K562 (cell line): Measurements from ENCODE around the gene MAML3. TPM values are rescaled to one million over a fixed set of nuclear protein-coding genes. Genes with fewer than 3 reads are reported as not detected.

ENCODE experiments used
- CHD2 ChIP-seq: IDR thresholded peaks from 2 replicates; pipeline ENCODE4 v1.6.1; 2011; ENCODE audit warnings: low read depth, low read length
- CTBP1 ChIP-seq: fragments of 450-650 bp; IDR thresholded peaks from 2 replicates; pipeline ENCODE4 v1.6.1; 2016; ENCODE audit warnings: borderline replicate concordance
- DIDO1 ChIP-seq: fragments of 450-650 bp; IDR thresholded peaks from 2 replicates; pipeline ENCODE4 v1.6.1; 2016; ENCODE audit warnings: low read depth, missing biosample characterization, missing genetic modification characterization
- E2F8 ChIP-seq: fragments of 450-650 bp; IDR thresholded peaks from 2 replicates; pipeline ENCODE4 v1.7.1; 2018; ENCODE audit warnings: mild to moderate bottlenecking, low read depth; ENCODE audit not compliant: partially characterized antibody
- FOS ChIP-seq: IDR thresholded peaks from 3 replicates; pipeline ENCODE4 v1.6.1; 2011; ENCODE audit not compliant: insufficient read length; ENCODE audit errors: extremely low read depth
- GATA2 ChIP-seq: sonication (generic); formaldehyde crosslinking; IDR thresholded peaks from 2 replicates; pipeline ENCODE4 v1.4.0; 2020; ENCODE audit warnings: mild to moderate bottlenecking, missing genetic modification reagents
- HDAC2 ChIP-seq: fragments of 450-650 bp; IDR thresholded peaks from 2 replicates; pipeline ENCODE4 v1.6.1; 2016; ENCODE audit warnings: mild to moderate bottlenecking
- HNRNPK ChIP-seq: fragments of 200-400 bp; formaldehyde crosslinking; IDR thresholded peaks from one replicate; pipeline ENCODE4 v1.6.1; 2018; ENCODE audit warnings: mild to moderate bottlenecking, low read depth, low read length; ENCODE audit not compliant: poor library complexity, severe bottlenecking
- KAT8 ChIP-seq: fragments of 450-650 bp; IDR thresholded peaks from 2 replicates; pipeline ENCODE4 v1.6.1; 2016; ENCODE audit warnings: low read depth, mild to moderate bottlenecking
- MTA1 ChIP-seq: fragments of 450-650 bp; IDR thresholded peaks from 2 replicates; pipeline ENCODE4 v1.6.1; 2017; ENCODE audit warnings: borderline replicate concordance
- MXI1 ChIP-seq: IDR thresholded peaks from 2 replicates; pipeline ENCODE4 v1.6.1; 2011; ENCODE audit warnings: low read depth, mild to moderate bottlenecking, improper control_type of control experiment, low read length
- NCOA6 ChIP-seq: fragments of 450-650 bp; IDR thresholded peaks from 2 replicates; pipeline ENCODE4 v1.6.1; 2017; ENCODE audit warnings: mild to moderate bottlenecking
- NEUROD1 ChIP-seq: fragments of 150-350 bp; IDR thresholded peaks from 2 replicates; pipeline ENCODE4 v1.6.1; 2014; ENCODE audit warnings: borderline replicate concordance, low read length, low read depth; ENCODE audit not compliant: partially characterized antibody
- PHB ChIP-seq: fragments of 250-450 bp; sonication (Bioruptor Pico); IDR thresholded peaks from 2 replicates; pipeline ENCODE4 v1.5.0; 2021
- TEAD2 ChIP-seq: fragments of 450-650 bp; IDR thresholded peaks from 2 replicates; pipeline ENCODE4 v1.6.1; 2016; ENCODE audit warnings: missing genetic modification characterization, control low read depth, missing compliant biosample characterization
- ZBTB1 ChIP-seq: sonication (generic); formaldehyde crosslinking; IDR thresholded peaks from 2 replicates; pipeline ENCODE4 v1.8.1; 2023; ENCODE audit warnings: missing genetic modification reagents, low read depth, mild to moderate bottlenecking, borderline replicate concordance
- ZNF12 ChIP-seq: sonication (generic); formaldehyde crosslinking; IDR thresholded peaks from 2 replicates; pipeline ENCODE4 v1.4.0; 2020; ENCODE audit warnings: mild to moderate bottlenecking, missing genetic modification reagents
- ZNF316 ChIP-seq: fragments of 450-650 bp; IDR thresholded peaks from 2 replicates; pipeline ENCODE4 v1.6.1; 2016
- ZSCAN29 ChIP-seq: fragments of 450-650 bp; IDR thresholded peaks from 2 replicates; pipeline ENCODE4 v1.6.1; 2017
- polyA plus RNA-seq, 8 experiments: library from polyadenylated mRNA; depleted of rRNA in 4 of 8; stranded (reverse) in 5 of 8; unstranded in 3 of 8; fragments of >200 nt; fragmentation: Nextera tagmentation in 2 of 8; fragmentation: Illumina TruSeq in 1 of 8; extraction: Ambion mirVana in 2 of 8; extraction: Trizol in 1 of 8; gene quantifications; 2 replicates each; pipeline versions ENCODE4 v1.2.1 to v1.2.3, GENCODE V29; 2011 to 2014; ENCODE audit warnings: inconsistent platforms in 1 of 8, missing spikeins in 1 of 8
- total RNA-seq, 7 experiments: library from RNA; depleted of rRNA in 6 of 7; stranded (reverse); fragments of >200 nt in 6 of 7; fragmentation: Illumina TruSeq in 2 of 7; extraction: Trizol in 2 of 7; gene quantifications; 2 replicates each; pipeline versions ENCODE4 v1.2.1 to v1.2.3, GENCODE V29; 2011 to 2021; ENCODE audit warnings: low replicate concordance in 1 of 7
- TF ChIP-seq, protein P1 (sequence below), 2 experiments: IDR thresholded peaks in 1 of 2; conservative IDR thresholded peaks in 1 of 2; 2 replicates each; pipeline ENCODE4 v1.6.1; 2016; ENCODE audit warnings: low read depth in 2 of 2, mild to moderate bottlenecking in 1 of 2, missing compliant biosample characterization in 1 of 2, missing genetic modification characterization in 1 of 2, moderate library complexity in 1 of 2
- TF ChIP-seq, protein P2 (sequence below): sonication (generic); formaldehyde crosslinking; IDR thresholded peaks from 2 replicates; pipeline ENCODE4 v1.8.0; 2022; ENCODE audit warnings: missing genetic modification reagents, mild to moderate bottlenecking, moderate library complexity, borderline replicate concordance
- TF ChIP-seq, protein P3 (sequence below): fragments of 450-650 bp; formaldehyde crosslinking; IDR thresholded peaks from 2 replicates; pipeline ENCODE4 v1.4.0; 2022; ENCODE audit warnings: missing genetic modification characterization

Gene MAML3
- total and polyA plus RNA-seq, 9 of the 15 experiments (the other 6 are each of a cell fraction or from before 2014, with no cell fraction given), result 0.01 to 0.55 (median 0.25) TPM

DNA sequence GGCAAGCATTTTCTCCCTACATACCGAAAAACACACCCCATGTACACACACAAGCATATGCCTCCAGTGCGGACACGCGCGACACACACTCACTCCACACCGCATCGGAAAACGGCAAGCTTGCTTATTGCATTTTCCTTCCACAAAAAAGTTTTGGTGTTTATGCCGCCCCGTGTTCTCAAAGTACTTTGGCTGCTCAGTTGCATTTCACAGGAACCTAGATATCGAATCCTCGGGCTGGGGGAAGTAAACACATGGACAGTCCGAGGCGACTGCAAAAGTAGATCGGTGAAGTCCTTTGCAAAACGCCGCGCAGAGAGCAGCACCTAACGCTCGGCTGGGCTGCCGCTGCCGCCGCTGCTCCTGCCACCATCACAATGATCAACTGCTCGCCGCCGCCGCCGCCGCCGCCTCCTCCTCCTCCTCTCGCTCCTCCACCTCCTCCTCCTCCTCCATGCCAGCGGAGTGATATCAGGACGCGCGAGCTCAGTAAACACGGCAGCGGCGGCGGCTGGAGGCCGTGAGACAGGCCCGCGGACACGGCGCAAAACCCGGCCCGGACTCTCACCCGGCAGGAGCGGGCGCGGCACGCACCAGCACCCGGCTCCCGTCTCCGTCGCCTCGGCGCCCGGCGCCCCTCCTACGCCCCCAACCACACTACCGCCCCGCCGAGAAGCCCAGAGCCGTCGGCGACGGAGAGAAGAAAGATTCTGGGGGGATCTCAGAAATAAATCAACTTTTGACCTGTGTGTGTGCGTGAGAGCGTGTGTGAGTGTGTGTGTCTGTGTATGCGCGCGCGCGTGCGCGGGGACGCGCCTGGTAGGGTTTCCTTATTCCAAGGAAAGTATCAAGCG lies at the start of gene MAML3 (continued):
- TF ChIP-seq, protein P1, sequence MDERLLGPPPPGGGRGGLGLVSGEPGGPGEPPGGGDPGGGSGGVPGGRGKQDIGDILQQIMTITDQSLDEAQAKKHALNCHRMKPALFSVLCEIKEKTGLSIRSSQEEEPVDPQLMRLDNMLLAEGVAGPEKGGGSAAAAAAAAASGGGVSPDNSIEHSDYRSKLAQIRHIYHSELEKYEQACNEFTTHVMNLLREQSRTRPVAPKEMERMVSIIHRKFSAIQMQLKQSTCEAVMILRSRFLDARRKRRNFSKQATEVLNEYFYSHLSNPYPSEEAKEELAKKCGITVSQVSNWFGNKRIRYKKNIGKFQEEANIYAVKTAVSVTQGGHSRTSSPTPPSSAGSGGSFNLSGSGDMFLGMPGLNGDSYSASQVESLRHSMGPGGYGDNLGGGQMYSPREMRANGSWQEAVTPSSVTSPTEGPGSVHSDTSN (CRISPR knock-in tag; IDR thresholded peaks at IDR 0.05; ENCODE audit: low read depth), result no peak
- TF ChIP-seq, protein P1 (tag; conservative IDR thresholded peaks at IDR 0.05; ENCODE audit: low read depth), result no peak
- peak; percentile 81 for TF ChIP-seq E2F8
- TF ChIP-seq, protein P2, sequence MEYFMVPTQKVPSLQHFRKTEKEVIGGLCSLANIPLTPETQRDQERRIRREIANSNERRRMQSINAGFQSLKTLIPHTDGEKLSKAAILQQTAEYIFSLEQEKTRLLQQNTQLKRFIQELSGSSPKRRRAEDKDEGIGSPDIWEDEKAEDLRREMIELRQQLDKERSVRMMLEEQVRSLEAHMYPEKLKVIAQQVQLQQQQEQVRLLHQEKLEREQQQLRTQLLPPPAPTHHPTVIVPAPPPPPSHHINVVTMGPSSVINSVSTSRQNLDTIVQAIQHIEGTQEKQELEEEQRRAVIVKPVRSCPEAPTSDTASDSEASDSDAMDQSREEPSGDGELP (CRISPR knock-in tag), result peak; percentile 77; the same call in 1 of the 2 replicates
- peak; percentile 18 for TF ChIP-seq HNRNPK
- TF ChIP-seq ZBTB1 (CRISPR knock-in tag), result 0 out of 2 replicates have a peak, but pooled peaks have one; percentile 17
- TF ChIP-seq FOS, result no peak
- TF ChIP-seq CHD2, result peak; percentile 72
- TF ChIP-seq MXI1, result no peak
- no peak for TF ChIP-seq MTA1
- TF ChIP-seq NCOA6, result peak; percentile 60
- no peak for TF ChIP-seq ZNF12 (CRISPR knock-in tag)
- no peak for TF ChIP-seq DIDO1 (tag)
- TF ChIP-seq KAT8, result no peak
- TF ChIP-seq TEAD2 (tag), result no peak
- no peak for TF ChIP-seq HDAC2
- TF ChIP-seq GATA2 (CRISPR knock-in tag), result no peak
- TF ChIP-seq CTBP1, result peak; percentile 97
- no peak for TF ChIP-seq ZSCAN29
- no peak for TF ChIP-seq ZNF316
- TF ChIP-seq PHB (CRISPR knock-in tag), result no peak
- TF ChIP-seq, protein P3, sequence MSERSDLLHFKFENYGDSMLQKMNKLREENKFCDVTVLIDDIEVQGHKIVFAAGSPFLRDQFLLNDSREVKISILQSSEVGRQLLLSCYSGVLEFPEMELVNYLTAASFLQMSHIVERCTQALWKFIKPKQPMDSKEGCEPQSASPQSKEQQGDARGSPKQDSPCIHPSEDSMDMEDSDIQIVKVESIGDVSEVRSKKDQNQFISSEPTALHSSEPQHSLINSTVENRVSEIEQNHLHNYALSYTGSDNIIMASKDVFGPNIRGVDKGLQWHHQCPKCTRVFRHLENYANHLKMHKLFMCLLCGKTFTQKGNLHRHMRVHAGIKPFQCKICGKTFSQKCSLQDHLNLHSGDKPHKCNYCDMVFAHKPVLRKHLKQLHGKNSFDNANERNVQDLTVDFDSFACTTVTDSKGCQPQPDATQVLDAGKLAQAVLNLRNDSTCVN (CRISPR knock-in tag), result no peak
- TF ChIP-seq NEUROD1, result peak; percentile 98
